ENCODE data around the gene TMEM190. TPM values are rescaled to one million over a fixed set of nuclear protein-coding genes. Genes with fewer than 3 reads are reported as not detected.
"Not testable (repeated sequence)": the region's sequence is repeated elsewhere in the genome, so short reads cannot be mapped to it uniquely, and the experiment has no call there.

TMEM190 gene
- total RNA-seq, 1 experiment from 2014 or later, result not detected

- RAD21 ChIA-PET (ENCODE audit: low non-redundant PET in 1 of 2, low total read pairs in 2 of 2, uncharacterized antibody in 2 of 2, unreplicated experiment in 2 of 2); H3K9me2 ChIP-seq (ENCODE audit: insufficient read depth); H3K27me3 ChIP-seq (ENCODE audit: insufficient read depth, low read length); BruUV-seq (replicated peaks); intact Hi-C loops (cut with micrococcal nuclease); H3K9me3 ChIP-seq (ENCODE audit: control insufficient read depth in 1 of 2, insufficient read depth in 1 of 2, low read depth in 1 of 2, low read length in 2 of 2); DNase-seq (ENCODE audit: low read depth, low spot score): not testable (repeated sequence)
- Histone ChIP-seq H3K4me1 (ENCODE audit: control insufficient read depth in 1 of 2, insufficient read depth in 2 of 2, low read length in 2 of 2) (peaks cover 12 to 27% of the 10 kb centered on the region in 2 experiments), H3K36me3 (ENCODE audit: control insufficient read depth in 1 of 2, insufficient read depth in 2 of 2, low read length in 2 of 2) (peaks cover 28 to 39% of the 10 kb centered on the region in 2 experiments), H3K4me3 (replicated peaks in 1 of 2; ENCODE audit: low read depth in 1 of 2, low read length in 2 of 2) (peak within 1 kb of the TSS; percentile 81 to 93), H4K20me1 (ENCODE audit: insufficient read depth) (peaks cover 16% of the 10 kb centered on the region; the same call in 1 of the 2 replicates), H2AFZ (ENCODE audit: low read depth, low read length, poor library complexity, severe bottlenecking) (peak within 1 kb of the TSS; percentile 67), H3K79me2 (ENCODE audit: insufficient read depth, low read length) (peaks cover 49% of the 10 kb centered on the region), H3K27ac (ENCODE audit: low read depth, low read length) (peak within 1 kb of the TSS; percentile 95), H3K9ac (ENCODE audit: low read length) (peak within 1 kb of the TSS; percentile 99), H3K4me2 (ENCODE audit: low read length) (peak within 1 kb of the TSS; percentile 83)
- TF ChIP-seq POLR2AphosphoS5 (IDR thresholded peaks at IDR 0.05; ENCODE audit: low read depth, low read length) (peak; percentile 98), ZFX (IDR thresholded peaks at IDR 0.05) (peak; percentile 91; the same call in 1 of the 2 replicates), SIN3A (IDR thresholded peaks at IDR 0.05; ENCODE audit: low read depth) (peak; percentile 90; the same call in 1 of the 2 replicates), YY1 (IDR thresholded peaks at IDR 0.05; ENCODE audit: extremely low read depth, insufficient replicate concordance, low read depth, low read length) (peak; percentile 64), POLR2A (IDR thresholded peaks at IDR 0.05; ENCODE audit: borderline replicate concordance, extremely low read depth, insufficient read depth, insufficient read length) (peak; percentile 97)
- POLR2A ChIA-PET, result interaction anchor here (0.6 to 1.8 kb wide), 23 partner anchors 8 to 327 kb away, joined by 3 to 17 read pairs (median 5); partner anchors contain the start of genes HSPBP1, ISOC2, PPP6R1 and TMEM238
- peak; percentile 78 for ATAC-seq
- CTCF ChIA-PET, result interaction anchor here (2.0 kb wide), 1 partner anchor 261 kb away, joined by 6 read pairs; no protein-coding TSS in a partner anchor
Measured at GRCh38 chr19:55407550-55407799, 30.8 kb downstream of the TMEM190 start, which contains the start of gene UBE2S. TSS of gene UBE2S (minus strand) at chr19:55407788. CDS start at chr19:55407589, 199 bp downstream.

- peak overlapping the region; percentile 83 for H3K4me2 ChIP-seq (ENCODE audit: low read length)
- peak; percentile 98 for DNase-seq (ENCODE audit: low read depth, low spot score)
- RAD21 ChIA-PET (ENCODE audit: low non-redundant PET in 1 of 2, low total read pairs in 2 of 2, uncharacterized antibody in 2 of 2, unreplicated experiment in 2 of 2), result no interaction called here
- intact Hi-C loops (cut with micrococcal nuclease), result no loop called here
- no peaks in the 10 kb centered on the region for H3K27me3 ChIP-seq (ENCODE audit: insufficient read depth, low read length)
- H2AFZ ChIP-seq (ENCODE audit: low read depth, low read length, poor library complexity, severe bottlenecking), result peak overlapping the region; percentile 67
- POLR2A ChIA-PET, result interaction anchor here (0.6 to 1.8 kb wide), 24 partner anchors 9 to 328 kb away, joined by 3 to 17 read pairs (median 5); partner anchors contain the start of genes HSPBP1, ISOC2, PPP6R1 and TMEM238
- peak overlapping the region; percentile 95 for H3K27ac ChIP-seq (ENCODE audit: low read depth, low read length)
- H3K9ac ChIP-seq (ENCODE audit: low read length), result peak overlapping the region; percentile 99
- H3K36me3 ChIP-seq (ENCODE audit: control insufficient read depth in 1 of 2, insufficient read depth in 2 of 2, low read length in 2 of 2), result peaks cover 23 to 34% of the 10 kb centered on the region in 2 experiments
- peaks cover 44% of the 10 kb centered on the region for H3K79me2 ChIP-seq (ENCODE audit: insufficient read depth, low read length)
- CTCF ChIA-PET, result interaction anchor here (2.0 kb wide), 1 partner anchor 261 kb away, joined by 6 read pairs; no protein-coding TSS in a partner anchor
- no peaks in the 10 kb centered on the region for H3K9me3 ChIP-seq (ENCODE audit: control insufficient read depth in 1 of 2, insufficient read depth in 1 of 2, low read depth in 1 of 2, low read length in 2 of 2)
- H3K4me1 ChIP-seq (ENCODE audit: control insufficient read depth in 1 of 2, insufficient read depth in 2 of 2, low read length in 2 of 2), result peaks cover 12 to 27% of the 10 kb centered on the region in 2 experiments
- H3K4me3 ChIP-seq (replicated peaks in 1 of 2; ENCODE audit: low read depth in 1 of 2, low read length in 2 of 2), result peak overlapping the region; percentile 81 to 93
- no peaks in the 10 kb centered on the region for H3K9me2 ChIP-seq (ENCODE audit: insufficient read depth)
- ATAC-seq, result peak; percentile 94
- no TSS peak for BruUV-seq (replicated peaks)
- peaks cover 11% of the 10 kb centered on the region; the same call in 1 of the 2 replicates for H4K20me1 ChIP-seq (ENCODE audit: insufficient read depth)
- no peak for TF ChIP-seq JUND (IDR thresholded peaks at IDR 0.05)
- no peak for TF ChIP-seq ATF3 (IDR thresholded peaks at IDR 0.05)
- no peak for TF ChIP-seq SIN3A (IDR thresholded peaks at IDR 0.05; ENCODE audit: low read depth)
- TF ChIP-seq TCF7L2 (IDR thresholded peaks at IDR 0.05; ENCODE audit: borderline replicate concordance, extremely low read depth, insufficient read depth, insufficient read length), result peak; percentile 79
- no peak for TF ChIP-seq EZH2phosphoT487 (IDR thresholded peaks at IDR 0.05; ENCODE audit: borderline replicate concordance)
- TF ChIP-seq CTCF (IDR thresholded peaks at IDR 0.05 in 2 of 3, conservative IDR thresholded peaks at IDR 0.05 in 1 of 3; ENCODE audit: borderline replicate concordance in 1 of 3, insufficient read depth in 1 of 3, low read depth in 2 of 3, low read length in 2 of 3), result no peak
- no peak for TF ChIP-seq POLR2A (IDR thresholded peaks at IDR 0.05; ENCODE audit: borderline replicate concordance, extremely low read depth, insufficient read depth, insufficient read length)
- no peak for TF ChIP-seq CEBPB (IDR thresholded peaks at IDR 0.05; ENCODE audit: low read depth)
- no peak for TF ChIP-seq ZFX (IDR thresholded peaks at IDR 0.05)
- TF ChIP-seq FOSL1 (IDR thresholded peaks at IDR 0.05; ENCODE audit: low read depth), result no peak
- TF ChIP-seq RAD21 (IDR thresholded peaks at IDR 0.05; ENCODE audit: low read depth), result no peak
- peak; percentile 60 for TF ChIP-seq YY1 (IDR thresholded peaks at IDR 0.05; ENCODE audit: extremely low read depth, insufficient replicate concordance, low read depth, low read length)
- peak; percentile 91 for TF ChIP-seq SP1 (IDR thresholded peaks at IDR 0.05; ENCODE audit: low read depth)
- peak; percentile 55; the same call in 1 of the 2 replicates for TF ChIP-seq EGR1 (IDR thresholded peaks at IDR 0.05; ENCODE audit: low read depth)
- no peak for TF ChIP-seq ZNF274 (IDR thresholded peaks at IDR 0.05; ENCODE audit: low read depth, low read length)
- no peak for TF ChIP-seq POLR2AphosphoS5 (IDR thresholded peaks at IDR 0.05; ENCODE audit: low read depth, low read length)
- TF ChIP-seq ELF1 (IDR thresholded peaks at IDR 0.05; ENCODE audit: borderline replicate concordance, low read depth), result no peak; the same call in 1 of the 2 replicates
Measured at GRCh38 chr19:55407800-55408532, 31.3 kb downstream of the TMEM190 start.
